Stimulated activated CD4-positive, alpha-beta T cell treated with anti-CD3 and anti-CD28 coated beads, Interleukin-4, amount 100 ng/mL, for 1 hour (primary cell): Measurements from ENCODE around the gene KBTBD4.

Source experiments
- DNase-seq: peaks from one replicate; pipeline ENCODE4 v3.0.0-alpha.2; 2020

Gene KBTBD4

DNA sequence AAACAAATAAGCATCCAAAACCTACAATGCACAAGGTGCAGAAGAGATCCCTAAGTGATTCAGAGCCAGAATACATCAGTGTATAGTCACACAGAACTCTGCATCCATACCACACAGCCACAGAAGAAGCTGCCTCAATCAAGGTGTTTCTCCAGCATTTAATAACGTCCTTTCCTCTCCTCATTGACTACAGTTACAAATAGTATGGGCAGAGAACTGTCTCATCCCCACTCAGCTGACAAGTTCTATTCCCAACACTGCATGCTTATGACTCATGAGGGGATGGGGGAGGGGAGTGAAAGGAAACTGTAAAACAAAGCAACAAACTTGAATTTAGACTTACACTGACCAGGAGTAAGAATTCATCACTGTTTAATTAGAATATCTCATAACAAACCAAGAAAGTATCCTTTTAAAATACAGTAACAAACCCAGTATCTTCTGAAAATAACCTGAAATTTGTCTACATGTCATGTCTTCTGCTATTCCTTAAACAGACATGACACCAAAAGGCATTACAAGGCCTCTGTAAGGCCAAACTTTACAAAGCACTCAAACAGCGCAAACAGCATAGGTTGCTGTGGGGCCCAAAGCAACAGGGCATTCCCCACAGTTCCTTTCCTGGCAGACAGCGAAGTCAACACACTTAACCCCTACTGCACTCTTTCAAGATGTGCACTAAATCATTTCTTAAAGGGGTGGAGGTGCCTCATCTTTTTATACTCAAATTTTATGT is 55.1 kb downstream of the KBTBD4 start:
- DNase-seq = no peak
